GM18519 (cell line): ENCODE measurements around the gene GDF15.
"Not testable (repeated sequence)": the region's sequence is repeated elsewhere in the genome, so short reads cannot be mapped to it uniquely, and the experiment has no call there.

Experiments
- ATAC-seq: cut with Tn5 transposase; IDR thresholded peaks from one replicate; pipeline ENCODE4 v1.9.1; 2021; ENCODE audit warnings: mild to moderate bottlenecking, moderate library complexity; ENCODE audit not compliant: unreplicated experiment, low FRiP score

GDF15 gene

GRCh38 chr19:18385675-18386542, at the start of gene GDF15:
Gene GDF15, plus strand, starts transcription at chr19:18386158. Its CDS starts 32 bp downstream, at chr19:18386190.
- no peak for ATAC-seq

- ATAC-seq: no peak
Measured at GRCh38 chr19:18338541-18338940, 47.4 kb upstream of the GDF15 start.

GRCh38 chr19:18339723-18340122, 46.2 kb upstream of the GDF15 start:
- no peak for ATAC-seq

GRCh38 chr19:18340190-18340989, 45.6 kb upstream of the GDF15 start, which contains the start of gene PGPEP1:
Gene PGPEP1, plus strand, starts transcription at chr19:18340598. Its CDS starts 84 bp downstream, at chr19:18340682.
- ATAC-seq: no peak

- no peak for ATAC-seq
Measured at GRCh38 chr19:18340990-18341868, 44.7 kb upstream of the GDF15 start.

- no peak for ATAC-seq
Measured at GRCh38 chr19:18342090-18342632, 43.8 kb upstream of the GDF15 start.

GRCh38 chr19:18344582-18344950, 41.4 kb upstream of the GDF15 start:
- no peak for ATAC-seq

GRCh38 chr19:18345296-18345695, 40.7 kb upstream of the GDF15 start:
- no peak for ATAC-seq

- no peak for ATAC-seq
Measured at GRCh38 chr19:18346091-18346490, 39.9 kb upstream of the GDF15 start.

- ATAC-seq: no peak
Measured at GRCh38 chr19:18348171-18348570, 37.8 kb upstream of the GDF15 start.

GRCh38 chr19:18348818-18349339, 37.1 kb upstream of the GDF15 start:
- ATAC-seq: not testable (repeated sequence)

- no peak for ATAC-seq
Measured at GRCh38 chr19:18349524-18350128, 36.3 kb upstream of the GDF15 start.

- ATAC-seq: no peak
Measured at GRCh38 chr19:18350490-18350889, 35.5 kb upstream of the GDF15 start.

- ATAC-seq: no peak
Measured at GRCh38 chr19:18351544-18351943, 34.4 kb upstream of the GDF15 start.

- no peak for ATAC-seq
Measured at GRCh38 chr19:18353378-18354005, 32.5 kb upstream of the GDF15 start.

GRCh38 chr19:18354743-18355142, 31.2 kb upstream of the GDF15 start:
- ATAC-seq: not testable (repeated sequence)

GRCh38 chr19:18357041-18357440, 28.9 kb upstream of the GDF15 start:
- no peak for ATAC-seq

- no peak for ATAC-seq
Measured at GRCh38 chr19:18361646-18362045, 24.3 kb upstream of the GDF15 start.

GRCh38 chr19:18362934-18363542, 22.9 kb upstream of the GDF15 start:
- no peak for ATAC-seq
